GM19455 (cell line): ENCODE data around the gene LRCH1.

ENCODE experiments used
- ATAC-seq: cut with Tn5 transposase; IDR thresholded peaks from one replicate; pipeline ENCODE4 v1.9.1; 2021; ENCODE audit not compliant: unreplicated experiment

Gene LRCH1

GRCh38 chr13:46535002-46535401 is 18.0 kb upstream of the LRCH1 start:
- no peak for ATAC-seq

DNA sequence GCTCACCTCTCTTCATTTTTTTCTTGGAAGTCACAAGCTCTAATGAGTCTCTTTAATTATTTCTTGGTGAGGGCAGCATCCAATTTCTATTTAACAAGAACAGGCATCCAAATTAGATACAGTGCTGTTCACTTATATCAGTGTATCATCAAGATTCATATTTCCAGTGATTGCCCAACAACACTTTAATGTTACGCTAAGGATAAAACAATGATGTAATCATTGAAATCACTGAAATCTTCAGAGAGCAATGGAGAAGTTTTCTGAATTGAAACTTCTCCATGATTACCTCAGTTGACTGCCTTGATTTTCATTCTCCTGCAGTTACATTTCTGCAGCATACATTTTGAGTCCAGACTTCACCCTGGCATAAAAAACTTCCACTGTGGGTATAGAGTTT is 17.1 kb upstream of the LRCH1 start:
- ATAC-seq, result no peak

GRCh38 chr13:46536341-46536740 is 16.6 kb upstream of the LRCH1 start:
- ATAC-seq, result no peak

DNA sequence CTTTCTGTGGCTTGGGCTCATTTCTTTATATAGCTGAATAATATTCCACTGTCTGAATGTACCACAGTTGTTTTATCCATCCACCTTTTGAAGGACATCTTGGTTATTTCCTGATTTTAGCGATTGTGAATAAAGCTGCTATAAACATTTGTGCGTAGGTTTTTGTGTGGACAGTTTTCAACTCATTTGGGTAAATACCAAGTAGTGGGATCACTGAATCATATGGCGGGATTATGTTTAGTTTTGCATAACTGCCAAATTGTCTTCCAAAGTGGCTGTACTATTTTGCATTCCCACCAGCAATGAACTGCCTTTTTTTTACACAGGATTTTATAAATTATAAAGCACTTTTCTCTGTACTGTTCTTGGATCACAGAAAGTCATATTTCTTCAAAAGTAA is 13.7 kb upstream of the LRCH1 start:
- no peak for ATAC-seq

GRCh38 chr13:46541210-46541609 is 11.8 kb upstream of the LRCH1 start:
- ATAC-seq, result no peak

DNA sequence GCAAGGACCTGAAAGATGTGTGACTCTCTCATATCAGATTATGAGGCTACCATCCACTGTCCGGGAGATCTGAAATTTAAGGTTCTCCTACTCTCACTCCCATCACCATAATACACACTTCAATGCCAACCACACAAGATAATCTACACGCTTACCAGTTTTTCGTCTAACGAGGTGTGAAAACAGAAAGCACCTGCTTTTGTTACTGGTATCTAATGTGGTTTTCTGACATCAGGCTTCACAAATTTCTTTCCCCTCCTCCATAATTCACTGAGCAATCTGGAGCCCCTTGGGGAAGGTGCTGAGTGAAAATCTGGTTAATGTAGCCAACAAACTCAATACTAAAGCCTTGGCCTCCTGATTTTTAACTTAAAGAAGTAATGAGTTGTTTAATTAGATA is 10.1 kb upstream of the LRCH1 start:
- no peak for ATAC-seq

- no peak for ATAC-seq
Measured at GRCh38 chr13:46543287-46543686, 9.7 kb upstream of the LRCH1 start.

- ATAC-seq, result peak; percentile 74
Measured at GRCh38 chr13:46544208-46544607, 8.8 kb upstream of the LRCH1 start.

DNA sequence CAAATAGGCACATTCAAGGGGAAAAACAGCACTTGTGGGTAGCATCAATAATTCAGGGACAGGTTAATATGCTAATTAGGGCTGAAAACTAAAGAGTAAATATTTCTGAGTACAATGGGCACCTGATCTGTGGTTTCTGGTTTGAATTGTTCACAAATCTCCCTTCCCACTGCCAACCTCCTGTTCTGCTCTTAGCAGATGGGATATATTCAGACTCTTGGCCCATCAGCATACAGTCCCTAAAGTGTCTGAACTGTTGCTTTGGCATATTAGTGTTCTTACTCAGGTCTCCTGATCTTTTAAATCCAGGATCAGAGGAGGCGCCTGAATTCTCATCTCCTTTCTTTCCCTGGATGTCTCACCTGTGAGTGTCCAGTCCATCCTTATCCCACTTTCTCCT is 8.2 kb upstream of the LRCH1 start:
- no peak for ATAC-seq

GRCh38 chr13:46546084-46546768 is 6.7 kb upstream of the LRCH1 start:
- ATAC-seq, result no peak

GRCh38 chr13:46550822-46551221 is 2.1 kb upstream of the LRCH1 start:
- no peak for ATAC-seq

DNA sequence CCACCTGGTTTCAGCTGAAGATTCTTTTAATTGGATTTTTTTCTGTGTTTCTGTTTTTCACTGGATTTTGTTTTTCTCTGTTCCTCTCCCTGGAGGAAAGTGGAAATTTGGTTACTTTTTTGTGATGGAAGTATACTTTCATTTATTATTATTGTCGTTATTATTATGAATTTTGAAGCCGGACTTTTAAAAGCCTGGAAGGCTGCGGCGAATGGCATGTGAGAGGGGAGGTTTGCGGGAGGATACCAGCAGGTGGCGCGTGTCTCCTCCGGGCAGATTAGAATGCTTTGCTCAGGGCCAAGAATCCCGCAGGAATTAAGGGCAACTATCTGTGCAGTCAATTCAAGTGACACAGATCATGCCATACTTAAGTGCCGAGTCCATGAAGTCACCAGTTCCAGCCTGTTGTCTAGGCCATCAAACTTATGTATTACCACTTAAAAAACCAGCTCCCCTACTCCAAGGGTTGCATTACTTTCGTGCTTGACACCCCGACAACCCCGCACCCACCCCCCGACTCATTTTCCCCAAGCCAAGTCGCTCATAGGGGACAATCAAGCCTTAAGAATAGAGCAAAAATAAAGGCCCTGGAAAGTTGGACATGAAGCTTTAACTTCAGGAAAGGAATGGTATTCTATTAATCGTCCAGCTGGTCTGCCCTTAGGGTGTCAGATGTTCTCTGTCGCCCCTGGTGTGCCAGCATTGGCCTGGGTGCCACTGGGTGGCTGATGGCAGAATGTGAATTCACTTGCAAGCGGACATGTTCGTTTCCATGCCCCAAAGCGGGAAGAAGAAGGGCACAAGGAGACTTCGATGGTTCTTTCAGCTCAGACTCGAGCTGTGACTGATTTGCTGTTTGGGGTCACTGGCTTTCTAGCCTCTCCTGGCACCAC is 1.3 kb upstream of the LRCH1 start:
- no peak for ATAC-seq

- ATAC-seq, result no peak
Measured at GRCh38 chr13:46552303-46552682, 677 bp upstream of the LRCH1 start.

DNA sequence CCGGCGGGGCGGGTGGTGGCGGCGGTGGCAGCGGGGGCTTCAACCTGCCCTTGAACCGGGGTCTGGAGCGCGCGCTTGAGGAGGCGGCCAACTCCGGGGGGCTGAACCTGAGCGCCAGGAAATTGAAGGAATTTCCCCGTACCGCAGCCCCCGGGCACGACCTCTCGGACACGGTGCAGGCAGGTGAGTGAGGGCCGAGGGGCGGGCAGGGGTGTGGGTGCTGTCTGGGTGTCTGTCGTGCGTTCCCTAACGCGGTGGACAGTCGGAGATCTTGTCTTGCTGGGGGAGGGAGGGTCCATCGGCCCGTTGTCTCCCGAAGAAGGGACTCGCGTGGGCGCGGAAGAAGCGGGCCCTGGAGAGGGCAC is 533 bp downstream of the LRCH1 start:
- ATAC-seq, result peak; percentile 5

GRCh38 chr13:46553886-46554858 is 1.2 kb downstream of the LRCH1 start:
- peak; percentile 45 for ATAC-seq

DNA sequence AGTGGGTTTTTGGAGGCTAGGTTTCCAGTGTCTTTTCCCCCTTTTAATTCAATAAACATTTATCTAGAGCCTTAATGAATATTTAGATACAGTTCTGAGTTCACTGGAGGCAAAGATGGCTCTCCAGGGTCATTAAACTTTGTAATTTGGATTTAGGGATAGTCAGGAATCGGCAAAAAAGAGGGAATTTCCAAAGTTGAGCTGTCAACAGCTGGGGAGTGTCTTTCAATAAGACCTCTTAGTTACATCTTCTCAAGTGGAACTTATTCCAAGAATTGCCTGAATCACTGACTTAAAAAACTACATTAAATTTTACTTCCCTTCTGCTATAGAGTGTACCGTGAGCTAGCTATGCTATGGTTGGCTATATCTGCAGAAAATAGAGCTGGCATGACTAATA is 2.0 kb downstream of the LRCH1 start:
- ATAC-seq, result no peak

DNA sequence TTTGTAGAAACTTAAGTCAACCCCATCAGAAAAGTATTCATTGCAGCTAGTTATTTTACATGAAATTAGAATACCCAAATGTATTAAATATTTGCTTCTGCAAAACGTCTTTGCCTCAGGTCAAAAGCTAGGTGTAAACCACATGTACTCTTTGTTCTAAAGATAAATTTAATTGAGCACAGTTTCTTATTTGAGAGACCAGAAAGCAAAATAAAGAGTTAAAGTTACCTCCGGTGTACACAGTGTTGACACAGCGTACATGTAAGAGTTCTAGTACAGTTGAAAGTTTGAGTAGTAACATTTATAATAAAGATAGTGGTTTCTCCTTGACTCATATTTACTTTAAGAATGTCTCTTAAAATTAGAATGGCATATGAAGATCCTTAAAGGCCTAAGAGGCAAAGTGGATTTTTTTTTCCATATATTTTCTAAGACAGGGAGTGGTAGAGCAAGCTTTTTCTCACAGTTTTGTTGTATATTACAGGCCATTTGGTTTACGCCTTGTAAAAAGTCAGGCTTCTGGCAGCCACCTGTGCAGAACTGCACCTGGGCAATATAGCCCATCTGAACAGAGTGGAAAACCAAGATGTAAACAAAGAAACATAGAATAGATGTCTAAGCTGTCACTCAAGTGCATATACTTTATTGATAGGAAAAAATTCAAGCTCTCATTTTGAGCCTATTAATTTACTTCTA is 2.9 kb downstream of the LRCH1 start:
- no peak for ATAC-seq

DNA sequence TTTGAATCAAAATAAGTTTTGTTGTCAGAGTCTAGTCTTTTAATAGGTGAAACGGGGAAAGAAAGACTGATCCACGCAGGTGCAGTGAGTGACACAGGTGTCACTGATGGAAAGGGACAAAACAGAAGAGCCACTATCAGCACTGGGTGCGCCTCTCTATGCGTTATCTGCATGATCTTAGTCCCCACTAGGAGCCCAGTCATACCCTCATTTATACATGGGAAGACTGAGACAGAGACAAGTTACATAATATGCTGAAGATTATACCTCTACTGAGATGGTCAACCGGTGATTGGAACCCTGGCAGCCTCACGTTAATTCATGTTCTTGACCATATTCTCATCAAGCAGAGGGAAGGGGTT is 3.4 kb downstream of the LRCH1 start:
- ATAC-seq, result no peak

DNA sequence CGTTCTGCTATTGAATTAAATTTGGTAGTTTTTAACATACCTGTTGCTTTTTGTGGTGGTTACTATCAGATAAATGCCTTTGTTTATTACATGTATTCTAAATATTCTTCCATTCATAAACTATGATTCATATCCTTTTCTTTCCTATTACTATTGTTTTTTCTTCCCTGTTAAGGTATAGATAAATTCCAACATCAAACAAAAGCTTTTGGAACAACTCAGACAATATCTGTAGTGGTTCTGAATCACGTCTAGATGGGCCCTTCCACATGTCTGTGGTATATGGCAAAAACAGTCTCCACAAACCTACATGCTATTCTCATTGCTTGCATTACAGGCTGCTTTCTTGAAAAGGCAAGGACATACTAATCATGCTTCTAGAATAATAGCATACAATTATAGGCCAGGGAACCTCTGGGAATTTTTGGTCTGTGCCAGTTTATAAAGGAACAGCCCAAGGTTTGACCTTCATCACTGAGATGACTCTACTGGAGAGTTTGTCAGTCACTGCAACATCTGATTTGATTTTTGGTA is 6.4 kb downstream of the LRCH1 start:
- ATAC-seq, result no peak

DNA sequence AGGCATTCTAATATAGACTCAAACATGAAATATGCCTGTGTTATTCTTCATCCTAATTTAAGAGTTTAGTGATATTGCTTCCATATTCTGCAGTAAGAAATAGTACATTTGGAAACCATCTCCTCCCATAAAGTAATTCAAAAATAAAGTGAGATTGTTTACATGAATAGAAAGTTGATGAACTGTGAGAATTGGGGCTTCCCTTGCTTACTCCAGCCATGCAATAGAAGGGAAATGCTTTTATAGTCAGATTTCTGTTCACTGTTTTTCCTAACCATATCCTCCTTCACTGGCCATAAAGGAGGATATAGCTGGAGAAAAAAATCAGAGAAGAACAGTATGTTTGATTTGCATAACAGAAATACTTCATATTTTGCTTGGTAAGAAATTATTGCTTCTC is 7.8 kb downstream of the LRCH1 start:
- no peak for ATAC-seq

DNA sequence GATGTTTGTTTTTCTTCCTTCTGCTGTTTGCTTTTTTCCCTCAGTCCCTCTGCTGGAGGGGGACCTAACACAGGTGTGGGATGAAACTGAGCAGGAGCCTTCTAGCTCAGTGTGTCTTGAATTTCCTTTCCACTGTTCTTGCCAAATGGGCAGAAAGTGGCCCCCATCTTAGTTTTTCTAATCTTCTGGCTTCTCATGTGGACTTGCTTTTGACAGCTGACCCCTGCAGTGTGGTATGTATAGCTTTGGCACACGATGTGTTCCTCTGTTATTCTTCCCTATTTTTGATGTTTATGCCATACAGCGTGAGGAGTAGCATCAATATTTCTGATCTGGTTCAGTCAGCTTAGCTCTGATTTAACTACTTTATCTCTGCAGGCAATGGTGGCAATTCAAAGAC is 8.3 kb downstream of the LRCH1 start:
- ATAC-seq, result no peak
